ENCODE data around the gene ERGIC3.
"Not testable (repeated sequence)": the region's sequence is repeated elsewhere in the genome, so short reads cannot be mapped to it uniquely, and the experiment has no call there.

The ERGIC3 gene

DNA sequence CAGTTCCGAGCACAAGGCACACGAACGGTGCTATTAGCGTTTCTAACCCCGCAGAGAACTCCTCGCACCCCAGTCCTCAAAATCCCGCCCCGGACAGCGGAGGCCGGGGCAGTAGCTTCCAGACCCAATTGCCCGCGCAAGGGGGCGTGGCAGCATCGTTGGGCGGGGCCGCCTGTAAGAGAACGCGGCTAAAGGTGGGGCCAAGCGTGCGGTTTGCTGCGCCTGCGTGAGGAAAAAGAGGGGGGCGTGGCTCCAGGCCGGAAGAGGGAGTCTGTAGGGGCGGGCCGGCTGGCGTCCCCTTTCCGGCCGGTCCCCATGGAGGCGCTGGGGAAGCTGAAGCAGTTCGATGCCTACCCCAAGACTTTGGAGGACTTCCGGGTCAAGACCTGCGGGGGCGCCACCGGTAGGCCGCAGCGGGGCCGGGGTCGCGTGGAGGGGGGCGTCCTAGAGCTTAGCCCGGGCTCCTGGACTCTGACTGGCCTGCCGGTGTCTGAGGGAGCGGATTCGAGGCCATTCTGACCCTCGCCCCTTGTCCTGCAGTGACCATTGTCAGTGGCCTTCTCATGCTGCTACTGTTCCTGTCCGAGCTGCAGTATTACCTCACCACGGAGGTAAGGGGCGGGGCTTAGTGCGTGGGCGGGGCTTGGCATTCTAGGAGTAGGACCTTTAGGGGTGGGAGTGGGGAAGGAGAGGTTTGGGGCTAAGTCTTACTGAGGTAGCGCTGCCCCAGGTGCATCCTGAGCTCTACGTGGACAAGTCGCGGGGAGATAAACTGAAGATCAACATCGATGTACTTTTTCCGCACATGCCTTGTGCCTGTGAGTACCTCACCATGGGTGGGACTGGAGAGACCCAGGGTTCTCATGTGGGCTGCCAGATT is at the start of gene ERGIC3:
ERGIC3 (plus strand) TSS at position 296 of the 880 bp plus-strand sequence; CDS start at position 316, 20 bp downstream.
- DNase-seq = peak; percentile 97

DNA sequence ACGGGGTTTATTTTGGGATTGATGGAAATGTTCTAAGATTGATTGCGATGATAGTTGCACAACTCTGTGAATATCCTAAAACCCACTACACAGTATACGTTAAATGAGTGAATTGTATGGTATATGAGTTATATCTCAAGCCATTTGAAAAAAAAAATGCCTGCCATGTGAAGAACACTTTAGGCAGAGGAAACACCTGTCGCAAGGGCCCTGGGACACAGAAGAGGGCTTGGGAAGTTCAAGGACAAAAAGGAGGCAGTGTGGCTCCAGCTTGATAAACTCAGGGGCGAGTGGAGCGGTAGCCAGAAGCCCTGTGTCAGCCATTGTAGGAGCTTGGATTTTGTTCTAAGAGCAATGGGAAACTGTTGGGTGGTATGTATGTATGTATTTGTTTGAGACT is 49.5 kb upstream of the ERGIC3 start:
- DNase-seq = no peak

DNA sequence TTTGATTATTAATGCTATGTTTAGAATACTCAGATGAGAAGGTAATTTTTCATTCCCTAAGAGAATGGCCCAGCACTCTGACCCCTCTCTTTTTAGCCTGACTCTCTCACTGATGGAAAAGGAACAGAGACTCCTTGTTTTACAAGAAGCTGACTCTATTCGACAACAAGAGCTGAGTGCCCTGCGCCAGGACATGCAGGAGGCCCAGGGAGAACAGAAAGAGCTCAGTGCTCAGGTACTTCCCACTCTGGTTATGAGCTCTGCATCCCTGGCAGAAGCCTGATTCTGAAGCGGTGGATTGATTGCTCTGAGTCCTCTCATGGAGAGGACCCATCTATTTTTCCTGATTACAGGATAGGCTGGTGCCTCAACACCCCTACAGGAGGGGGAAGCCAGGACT is 45.4 kb upstream of the ERGIC3 start:
- no peak for DNase-seq

DNA sequence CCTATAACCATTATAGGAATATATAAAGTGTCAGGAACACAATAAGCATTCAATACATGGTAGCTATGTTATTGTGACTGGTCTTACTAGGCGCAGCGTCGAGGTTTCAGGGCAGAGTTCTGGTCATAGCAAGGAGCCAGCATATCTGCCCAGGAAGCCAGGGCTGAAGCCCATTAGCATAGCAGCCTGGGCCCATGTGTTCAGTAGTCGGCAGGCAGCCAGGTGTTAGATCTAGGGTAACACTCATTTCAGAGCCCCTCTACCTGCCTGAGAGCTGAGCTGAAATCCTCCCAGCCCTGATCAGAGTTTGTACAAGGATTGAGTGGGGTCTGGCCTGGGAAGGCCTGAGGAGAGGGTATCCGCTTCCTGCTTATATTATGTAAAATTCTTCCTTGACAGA is 44.6 kb upstream of the ERGIC3 start:
- DNase-seq = no peak

DNA sequence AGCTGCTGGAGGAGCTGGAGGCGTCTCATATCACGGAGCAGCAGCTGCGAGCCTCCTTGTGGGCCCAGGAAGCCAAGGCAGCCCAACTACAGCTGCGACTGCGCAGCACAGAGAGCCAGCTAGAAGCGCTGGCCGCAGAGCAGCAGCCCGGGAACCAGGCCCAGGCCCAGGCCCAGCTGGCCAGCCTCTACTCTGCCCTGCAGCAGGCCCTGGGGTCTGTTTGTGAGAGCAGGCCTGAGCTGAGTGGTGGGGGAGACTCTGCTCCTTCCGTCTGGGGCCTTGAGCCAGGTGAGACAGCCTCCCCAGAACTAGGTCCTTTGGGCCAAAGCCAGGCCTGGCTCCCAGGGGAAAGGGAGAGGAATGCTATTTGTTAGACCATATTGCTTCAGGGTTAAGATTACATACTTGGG is 44.1 kb upstream of the ERGIC3 start:
- no peak for DNase-seq

DNA sequence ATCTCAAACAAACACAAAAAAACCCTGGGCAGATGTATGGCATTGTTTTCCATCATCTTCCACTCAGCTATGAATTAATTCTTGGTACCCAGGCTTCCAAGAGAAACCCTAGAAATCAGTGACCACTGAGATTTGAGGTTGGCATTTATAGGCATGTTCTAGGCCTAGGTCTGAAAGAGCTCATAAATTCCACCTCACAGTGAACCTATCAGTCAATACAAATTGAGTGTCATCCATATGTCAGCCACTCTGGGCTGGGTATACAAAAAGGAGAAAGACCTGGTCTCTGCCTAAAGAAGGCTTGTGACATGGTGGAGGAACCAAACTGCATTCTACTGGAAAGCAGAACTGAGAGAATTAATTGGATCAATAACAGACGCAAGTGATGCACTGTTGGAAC is 42.6 kb upstream of the ERGIC3 start:
- no peak for DNase-seq

DNA sequence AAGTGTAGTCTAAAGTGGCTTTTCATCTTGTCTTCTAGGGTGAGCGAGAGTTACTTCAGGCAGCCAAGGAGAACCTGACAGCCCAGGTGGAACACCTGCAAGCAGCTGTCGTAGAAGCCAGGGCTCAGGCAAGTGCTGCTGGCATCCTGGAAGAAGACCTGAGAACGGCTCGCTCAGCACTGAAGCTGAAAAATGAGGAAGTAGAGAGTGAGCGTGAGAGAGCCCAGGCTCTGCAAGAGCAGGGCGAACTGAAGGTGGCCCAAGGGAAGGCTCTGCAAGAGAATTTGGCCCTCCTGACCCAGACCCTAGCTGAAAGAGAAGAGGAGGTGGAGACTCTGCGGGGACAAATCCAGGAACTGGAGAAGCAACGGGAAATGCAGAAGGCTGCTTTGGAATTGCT is 39.5 kb upstream of the ERGIC3 start:
- no peak for DNase-seq

DNA sequence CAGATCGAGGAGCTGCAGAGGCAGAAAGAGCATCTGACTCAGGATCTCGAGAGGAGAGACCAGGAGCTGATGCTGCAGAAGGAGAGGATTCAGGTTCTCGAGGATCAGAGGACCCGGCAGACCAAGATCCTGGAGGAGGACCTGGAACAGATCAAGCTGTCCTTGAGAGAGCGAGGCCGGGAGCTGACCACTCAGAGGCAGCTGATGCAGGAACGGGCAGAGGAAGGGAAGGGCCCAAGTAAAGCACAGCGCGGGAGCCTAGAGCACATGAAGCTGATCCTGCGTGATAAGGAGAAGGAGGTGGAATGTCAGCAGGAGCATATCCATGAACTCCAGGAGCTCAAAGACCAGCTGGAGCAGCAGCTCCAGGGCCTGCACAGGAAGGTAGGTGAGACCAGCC is 38.6 kb upstream of the ERGIC3 start:
- DNase-seq = no peak

DNA sequence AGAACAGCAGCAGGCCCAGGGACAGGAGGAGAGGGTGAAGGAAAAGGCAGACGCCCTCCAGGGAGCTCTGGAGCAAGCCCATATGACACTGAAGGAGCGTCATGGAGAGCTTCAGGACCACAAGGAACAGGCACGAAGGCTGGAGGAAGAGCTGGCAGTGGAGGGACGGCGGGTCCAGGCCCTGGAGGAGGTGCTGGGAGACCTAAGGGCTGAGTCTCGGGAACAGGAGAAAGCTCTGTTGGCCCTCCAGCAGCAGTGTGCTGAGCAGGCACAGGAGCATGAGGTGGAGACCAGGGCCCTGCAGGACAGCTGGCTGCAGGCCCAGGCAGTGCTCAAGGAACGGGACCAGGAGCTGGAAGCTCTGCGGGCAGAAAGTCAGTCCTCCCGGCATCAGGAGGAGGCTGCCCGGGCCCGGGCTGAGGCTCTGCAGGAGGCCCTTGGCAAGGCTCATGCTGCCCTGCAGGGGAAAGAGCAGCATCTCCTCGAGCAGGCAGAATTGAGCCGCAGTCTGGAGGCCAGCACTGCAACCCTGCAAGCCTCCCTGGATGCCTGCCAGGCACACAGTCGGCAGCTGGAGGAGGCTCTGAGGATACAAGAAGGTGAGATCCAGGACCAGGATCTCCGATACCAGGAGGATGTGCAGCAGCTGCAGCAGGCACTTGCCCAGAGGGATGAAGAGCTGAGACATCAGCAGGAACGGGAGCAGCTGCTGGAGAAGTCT is 37.9 kb upstream of the ERGIC3 start:
- DNase-seq = no peak

DNA sequence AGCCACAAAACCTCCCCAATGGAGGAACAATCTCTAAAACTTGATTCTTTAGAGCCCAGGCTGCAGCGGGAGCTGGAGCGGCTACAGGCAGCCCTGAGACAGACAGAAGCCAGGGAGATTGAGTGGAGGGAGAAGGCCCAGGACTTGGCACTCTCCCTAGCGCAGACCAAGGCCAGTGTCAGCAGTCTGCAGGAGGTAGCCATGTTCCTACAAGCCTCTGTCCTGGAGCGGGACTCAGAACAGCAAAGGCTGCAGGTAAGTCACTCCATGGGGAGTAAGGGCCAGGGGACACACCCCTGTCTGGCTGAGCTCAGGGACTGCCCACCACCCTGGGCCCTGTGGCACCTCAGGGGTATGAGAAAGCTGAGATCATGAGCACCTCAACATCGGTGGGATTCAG is 37.1 kb upstream of the ERGIC3 start:
- DNase-seq = no peak

DNA sequence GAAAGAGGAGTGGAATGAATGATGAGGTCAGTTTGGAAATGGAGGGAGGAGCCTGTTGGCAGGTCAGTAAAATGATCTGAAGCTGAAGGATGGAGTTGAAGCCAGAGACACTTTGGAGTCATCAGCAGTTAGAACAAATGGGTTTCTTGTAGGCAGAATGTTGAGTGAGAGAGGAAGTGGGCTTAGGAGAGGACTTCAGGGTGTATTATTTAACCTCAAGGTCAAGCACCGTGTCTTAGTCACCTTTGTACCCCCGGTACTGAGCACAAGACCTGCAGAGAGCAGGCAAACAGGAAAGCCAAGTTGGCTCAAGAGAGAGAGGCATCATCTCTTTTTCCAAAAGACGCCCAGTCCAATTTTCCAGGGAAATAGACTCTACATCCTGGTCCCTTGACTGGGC is 35.7 kb upstream of the ERGIC3 start:
- no peak for DNase-seq

DNA sequence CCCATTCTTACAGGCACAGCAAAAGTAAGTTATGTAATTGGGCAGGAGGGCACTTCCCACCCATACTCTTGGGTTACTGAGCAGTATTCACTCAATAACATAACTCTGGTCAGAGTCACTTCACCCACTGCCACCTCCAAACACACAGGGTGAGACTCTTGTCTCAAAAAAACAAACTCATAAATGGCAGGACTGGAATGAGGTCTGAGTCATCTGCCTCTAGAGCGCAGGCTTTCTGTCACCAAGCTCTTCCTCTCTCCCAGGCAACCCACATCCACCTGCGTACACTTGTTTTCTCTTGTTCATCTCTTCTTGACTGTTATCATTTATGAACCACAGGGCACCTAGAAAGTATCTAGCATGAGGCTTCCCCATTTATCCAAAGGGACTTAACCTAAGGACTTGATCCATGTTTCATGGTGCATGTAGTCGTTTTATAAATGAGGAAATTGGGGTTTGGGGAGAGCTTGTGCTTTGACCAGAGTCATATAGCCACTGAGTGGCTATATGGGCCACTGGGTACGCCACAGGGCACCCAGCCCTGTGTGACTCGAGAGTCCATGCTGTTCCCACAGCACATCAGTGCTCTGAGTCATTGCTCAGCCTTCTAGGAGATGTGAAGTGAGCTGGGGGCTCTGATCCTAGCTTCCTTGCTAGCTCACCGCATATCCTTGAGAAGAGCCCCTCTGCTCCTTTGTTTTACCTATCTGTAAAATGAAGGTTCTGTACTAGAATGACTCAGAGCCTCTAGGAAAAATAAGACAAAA is 34.8 kb upstream of the ERGIC3 start:
- no peak for DNase-seq

DNA sequence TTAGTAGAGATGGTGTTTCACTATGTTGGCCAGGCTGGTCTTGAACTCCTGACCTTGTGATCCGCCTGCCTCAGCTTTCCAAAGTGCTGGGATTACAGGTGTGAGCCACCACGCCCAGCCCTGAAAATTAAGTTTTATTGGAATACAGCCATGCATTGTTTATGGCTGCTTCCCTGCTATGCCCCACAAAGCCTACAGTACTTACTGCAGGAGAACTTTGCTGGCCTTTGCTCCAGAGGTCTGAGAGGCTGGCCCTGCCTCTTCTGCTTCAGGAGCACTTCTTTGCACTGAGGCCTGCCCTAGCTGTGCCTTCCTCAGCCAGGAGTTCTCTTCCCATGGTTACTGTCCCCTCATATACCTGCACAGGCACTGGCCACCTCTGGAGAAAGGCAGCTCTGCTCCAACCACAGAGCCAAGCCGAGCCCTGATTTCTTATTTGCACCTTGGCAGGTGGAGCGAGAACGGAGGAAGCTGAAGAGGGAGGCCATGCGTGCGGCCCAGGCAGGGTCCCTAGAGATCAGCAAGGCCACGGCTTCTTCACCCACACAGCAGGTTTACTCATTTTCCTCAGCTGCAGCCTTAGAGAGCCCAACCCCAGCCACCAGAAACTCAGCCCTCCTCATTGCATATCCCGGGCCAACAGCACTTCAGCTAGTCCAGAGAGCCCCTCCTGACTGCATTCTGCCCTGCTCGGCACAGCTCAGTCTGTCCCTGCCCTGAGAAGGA is 33.2 kb upstream of the ERGIC3 start:
- no peak for DNase-seq

DNA sequence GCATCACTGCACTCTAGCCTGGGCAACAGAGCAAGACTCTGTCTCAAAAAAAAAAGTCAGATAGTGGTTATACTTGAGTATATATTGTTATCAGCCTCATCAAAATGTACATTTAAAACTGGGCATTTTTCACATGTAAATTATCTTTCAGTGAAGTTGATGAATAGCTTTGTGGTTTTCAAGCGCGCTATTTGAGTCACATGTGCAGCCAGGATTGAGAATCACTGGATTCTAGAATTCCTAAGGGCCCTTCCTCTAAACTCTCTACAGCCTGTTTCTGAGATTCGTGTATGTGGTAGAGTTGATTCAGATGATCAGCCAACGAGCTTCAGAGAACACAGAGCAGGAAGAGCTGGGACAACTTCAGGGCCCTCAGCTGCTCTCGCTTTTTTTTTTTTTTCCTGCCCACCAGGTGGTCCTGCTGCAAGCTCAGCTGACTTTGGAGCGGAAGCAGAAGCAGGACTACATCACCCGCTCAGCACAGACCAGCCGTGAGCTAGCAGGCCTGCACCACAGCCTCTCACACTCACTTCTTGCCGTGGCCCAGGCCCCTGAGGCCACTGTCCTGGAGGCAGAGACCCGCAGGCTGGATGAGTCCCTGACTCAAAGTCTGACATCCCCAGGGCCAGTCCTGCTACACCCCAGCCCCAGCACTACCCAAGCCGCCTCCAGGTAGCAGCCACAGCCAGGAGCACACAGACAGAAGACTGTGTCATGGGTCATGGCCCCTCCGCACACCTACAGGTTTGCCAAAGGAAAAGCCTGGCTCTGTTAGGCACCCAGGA is 30.7 kb upstream of the ERGIC3 start:
- no peak for DNase-seq

DNA sequence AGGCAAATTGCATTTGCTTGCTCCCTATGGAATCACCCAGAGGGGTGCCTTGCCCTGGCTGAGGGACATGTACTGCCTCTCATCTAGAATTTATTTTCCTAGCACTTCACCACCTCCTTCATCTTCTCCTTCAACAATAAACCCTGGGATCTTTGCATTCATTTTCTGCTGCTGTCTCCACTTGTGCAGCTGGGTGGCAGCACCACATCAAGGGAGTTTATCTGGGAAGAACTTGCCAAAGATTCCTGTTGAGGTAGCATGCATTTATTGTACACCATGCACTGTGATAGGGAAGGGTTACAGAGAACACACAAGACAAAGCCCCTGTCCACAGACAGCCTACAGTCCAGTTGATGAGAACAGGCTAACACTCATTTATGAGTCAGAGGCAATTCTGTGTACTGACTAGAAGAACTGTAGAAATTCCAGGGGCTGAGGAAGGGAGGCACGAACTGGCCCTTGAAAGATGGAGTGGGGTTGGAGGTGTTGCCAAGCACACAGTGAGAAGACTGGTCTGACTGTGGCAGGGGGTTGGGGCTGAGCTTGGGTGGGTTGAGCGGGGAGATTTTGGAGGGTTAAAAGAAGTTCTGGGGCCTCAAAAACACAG is 30.0 kb upstream of the ERGIC3 start:
- DNase-seq = no peak

DNA sequence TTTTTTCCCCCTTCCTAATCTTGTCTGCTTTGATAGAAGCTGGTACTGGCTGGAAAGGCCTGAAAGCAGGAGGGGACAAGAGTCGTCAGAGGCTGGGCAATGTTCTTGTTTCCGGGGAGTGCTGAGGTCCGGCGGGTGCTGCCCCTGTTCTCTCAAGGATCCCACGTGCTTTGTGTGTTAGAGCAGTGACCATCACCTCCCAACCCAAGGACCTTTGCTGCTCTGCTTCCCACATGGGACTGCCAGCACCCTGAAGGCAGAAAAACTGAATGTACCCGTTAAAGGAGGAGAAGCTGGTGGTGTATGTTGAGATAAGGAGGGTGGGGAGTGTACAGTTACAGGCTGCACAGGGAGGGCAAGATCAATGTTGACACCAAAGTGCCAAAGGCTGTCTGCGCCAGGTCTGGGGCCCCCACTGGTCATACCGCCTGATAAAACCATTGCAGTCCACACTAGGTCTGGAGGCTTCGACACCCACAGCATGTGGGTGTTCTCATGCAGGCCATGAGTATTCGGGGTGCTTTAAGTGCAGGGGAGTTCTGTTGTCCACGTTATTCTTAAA is 27.4 kb upstream of the ERGIC3 start:
- DNase-seq = no peak

DNA sequence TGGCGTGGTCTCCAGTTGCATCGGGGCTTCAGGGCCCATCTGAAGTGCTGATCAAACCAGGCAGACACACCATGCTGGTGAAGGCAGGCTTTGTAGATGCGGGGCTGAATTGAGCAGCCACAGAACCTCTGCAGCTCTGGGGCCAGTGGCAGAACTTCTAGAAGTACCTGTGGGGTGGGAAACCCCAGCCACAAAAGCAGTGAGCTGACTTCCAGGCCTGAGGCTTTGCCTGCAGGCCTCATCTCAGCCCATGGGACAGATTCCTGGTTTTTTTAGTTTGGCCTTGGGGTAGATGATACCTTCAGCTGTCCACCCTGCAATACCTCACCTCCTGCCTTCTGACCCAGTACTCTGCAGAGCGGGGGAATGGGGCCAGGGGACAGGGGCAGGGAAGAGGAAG is 26.5 kb upstream of the ERGIC3 start:
- no peak for DNase-seq

DNA sequence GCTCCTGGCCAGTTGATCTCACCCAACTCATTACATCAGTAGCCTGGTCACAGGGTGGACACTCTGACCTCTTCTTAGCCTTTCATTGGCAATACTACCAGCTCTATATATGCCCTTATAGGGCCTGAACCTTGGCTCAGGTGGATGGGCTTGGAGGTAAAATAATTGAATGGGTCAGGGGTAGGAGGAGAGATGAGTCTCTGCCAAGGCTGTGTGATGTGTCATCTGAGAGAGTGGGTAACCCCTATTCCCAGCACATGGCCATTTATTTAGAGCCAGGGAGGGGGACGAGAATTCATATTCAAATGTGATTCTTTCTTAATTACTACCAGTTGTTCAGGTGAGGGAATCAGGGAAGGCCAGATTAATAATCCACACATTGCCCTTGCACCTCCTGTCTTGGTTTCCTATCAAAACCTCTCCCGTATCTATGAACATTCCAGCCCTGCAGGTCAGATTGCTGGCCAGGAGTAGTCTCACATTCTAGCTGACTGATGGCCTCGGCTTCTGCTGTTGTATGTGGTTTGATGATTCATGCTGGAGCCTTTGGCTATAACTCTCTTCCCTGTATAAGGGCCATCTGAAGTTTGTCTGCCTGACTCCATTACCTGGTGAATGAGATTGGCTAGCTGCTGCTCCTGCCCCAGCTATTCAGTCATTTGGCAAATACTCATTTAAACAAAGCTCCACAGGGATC is 25.8 kb upstream of the ERGIC3 start:
- DNase-seq = no peak

DNA sequence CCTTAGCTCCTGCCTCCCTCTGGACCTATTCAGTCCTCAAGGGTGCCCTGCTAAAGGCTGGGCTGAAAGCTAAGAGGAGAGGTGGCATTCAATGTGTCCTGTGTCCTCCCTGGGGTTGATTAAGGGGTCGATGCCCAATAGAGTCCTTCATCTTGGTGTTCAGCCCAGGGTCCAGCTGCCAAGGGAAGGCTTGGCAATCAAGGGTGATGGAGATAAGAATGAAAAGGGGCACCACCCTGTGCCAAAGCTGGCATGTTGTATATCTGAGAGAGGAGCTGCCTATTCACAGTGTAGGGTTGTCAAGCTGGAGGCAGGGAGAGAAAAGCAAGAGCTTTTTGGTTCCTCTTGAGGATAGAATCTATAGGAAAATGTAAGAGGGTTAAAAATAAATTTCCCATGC is 24.8 kb upstream of the ERGIC3 start:
- DNase-seq = no peak

DNA sequence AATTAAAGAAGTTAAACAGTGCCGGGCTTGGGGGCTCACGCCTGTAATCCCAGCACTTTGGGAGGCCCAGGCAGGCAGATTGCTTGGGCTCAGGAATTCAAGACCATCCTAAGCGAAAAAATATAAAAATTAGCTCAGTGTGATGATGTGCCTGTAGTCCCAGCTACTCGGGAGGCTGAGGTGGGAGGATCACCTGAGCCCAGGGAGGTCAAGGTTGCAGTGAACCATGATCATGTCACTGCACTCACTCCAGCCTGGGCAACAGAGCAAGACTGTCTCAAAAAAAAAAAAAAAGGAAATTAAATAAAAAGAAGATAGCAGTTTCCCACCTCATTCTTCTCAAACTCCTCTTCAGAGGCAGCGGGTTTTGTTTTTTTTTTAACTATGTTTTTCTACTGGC is 24.1 kb upstream of the ERGIC3 start:
- not testable (repeated sequence) for DNase-seq

DNA sequence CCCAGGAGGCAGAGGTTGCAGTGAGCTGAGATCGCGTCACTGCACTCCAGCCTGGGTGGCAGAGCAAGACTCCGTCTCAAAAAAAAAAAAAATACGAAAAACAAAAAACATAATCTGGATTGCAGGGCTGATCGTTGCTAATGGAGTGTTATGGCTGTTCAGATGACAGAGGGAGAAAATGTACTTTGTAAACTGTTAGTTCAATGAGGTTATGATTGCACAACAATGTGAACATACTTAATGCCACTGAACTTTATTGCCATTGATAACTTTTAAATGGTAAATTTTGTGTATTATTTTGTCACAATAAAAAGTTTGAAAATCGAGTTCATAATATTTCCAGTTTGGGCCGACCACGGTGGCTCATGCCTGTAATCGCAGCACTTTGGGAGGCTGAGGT is 22.9 kb upstream of the ERGIC3 start:
- DNase-seq = no peak

Data from activated CD8-positive, alpha-beta memory T cell treated with anti-CD3 and anti-CD28 coated beads, Interleukin-2, amount 50 U/mL, for 4 hours (primary cell).